GM19463 (cell line): ENCODE measurements around the gene MALT1.
A peak's percentile ranks its signal among the peaks of the same experiment; 100 is the strongest.
"Not testable (repeated sequence)": the region's sequence is repeated elsewhere in the genome, so short reads cannot be mapped to it uniquely, and the experiment has no call there.

Source experiments
- ATAC-seq: cut with Tn5 transposase; IDR thresholded peaks from one replicate; pipeline ENCODE4 v1.9.1; 2021; ENCODE audit warnings: mild to moderate bottlenecking, moderate library complexity; ENCODE audit not compliant: unreplicated experiment

The MALT1 gene

GRCh38 chr18:58770601-58771000 lies 99.3 kb downstream of the MALT1 start:
- no peak for ATAC-seq

GRCh38 chr18:58772161-58772560 lies 100.9 kb downstream of the MALT1 start:
- no peak for ATAC-seq

- ATAC-seq, result no peak
These were observed 104.8 kb downstream of the MALT1 start for GRCh38 chr18:58776084-58776483.

GRCh38 chr18:58776541-58776940 lies 105.3 kb downstream of the MALT1 start:
- ATAC-seq, result not testable (repeated sequence)

- ATAC-seq, result no peak
These were observed 106.2 kb downstream of the MALT1 start for GRCh38 chr18:58777471-58777870.

- ATAC-seq, result no peak
These were observed 108.3 kb downstream of the MALT1 start for GRCh38 chr18:58779529-58779928.

GRCh38 chr18:58780045-58780444 lies 108.8 kb downstream of the MALT1 start:
- no peak for ATAC-seq

GRCh38 chr18:58781627-58782194 lies 110.4 kb downstream of the MALT1 start:
- peak; percentile 89 for ATAC-seq

GRCh38 chr18:58784601-58785137 lies 113.4 kb downstream of the MALT1 start:
- no peak for ATAC-seq

GRCh38 chr18:58785171-58785805 lies 114.0 kb downstream of the MALT1 start:
- ATAC-seq, result no peak

- ATAC-seq, result no peak
These were observed 114.6 kb downstream of the MALT1 start for GRCh38 chr18:58785870-58786269.

GRCh38 chr18:58787536-58788149 lies 116.4 kb downstream of the MALT1 start:
- ATAC-seq, result no peak

- ATAC-seq, result no peak
These were observed 117.2 kb downstream of the MALT1 start for GRCh38 chr18:58788470-58788869.

- no peak for ATAC-seq
These were observed 118.0 kb downstream of the MALT1 start for GRCh38 chr18:58788971-58789875.

GRCh38 chr18:58789876-58790240 lies 118.6 kb downstream of the MALT1 start:
- ATAC-seq, result no peak

GRCh38 chr18:58792086-58792485 lies 120.8 kb downstream of the MALT1 start:
- ATAC-seq, result peak; percentile 95

GRCh38 chr18:58793361-58793760 lies 122.1 kb downstream of the MALT1 start:
- no peak for ATAC-seq

- ATAC-seq, result no peak
These were observed 125.0 kb downstream of the MALT1 start for GRCh38 chr18:58796220-58796619.

- peak; percentile 92 for ATAC-seq
These were observed 129.3 kb downstream of the MALT1 start for GRCh38 chr18:58800582-58800981.

GRCh38 chr18:58802959-58803358 lies 131.7 kb downstream of the MALT1 start:
- no peak for ATAC-seq

GRCh38 chr18:58803978-58804377 lies 132.7 kb downstream of the MALT1 start:
- no peak for ATAC-seq
